ENCODE data around the gene FER. TPM values are rescaled to one million over a fixed set of nuclear protein-coding genes. Genes with fewer than 3 reads are reported as not detected.

Gene FER
- total RNA-seq, 1 experiment from 2014 or later: 16.4 TPM

GRCh38 chr5:108945094-108945493 is 197.4 kb downstream of the FER start:
- no peaks in the 10 kb centered on the region for H3K9me3 ChIP-seq (ENCODE audit: low read depth, low read length, poor library complexity, severe bottlenecking)
- POLR2A ChIA-PET (ENCODE audit: low non-redundant PET): no interaction called here
- intact Hi-C loops (cut with micrococcal nuclease; ENCODE audit: unreplicated experiment): no loop called here
- H3K36me3 ChIP-seq (ENCODE audit: insufficient read depth, low read length, poor library complexity, severe bottlenecking): no peaks in the 10 kb centered on the region
- CTCF ChIA-PET: no interaction called here
- peaks cover 15% of the 10 kb centered on the region for H3K4me1 ChIP-seq (ENCODE audit: insufficient read depth, low read length, poor library complexity, severe bottlenecking)
- no peaks in the 10 kb centered on the region for H3K27me3 ChIP-seq (replicated peaks; ENCODE audit: insufficient read depth, low read depth, low read length, poor library complexity)
- no peak for TF ChIP-seq EZH2 (IDR thresholded peaks at IDR 0.05; ENCODE audit: borderline replicate concordance, low read depth, low read length, poor library complexity, severe bottlenecking)
- TF ChIP-seq CTCF (conservative IDR thresholded peaks at IDR 0.05; ENCODE audit: low read depth, low read length): no peak
- no peak overlapping the region for H3K4me3 ChIP-seq (ENCODE audit: low read depth, low read length, poor library complexity, severe bottlenecking)
- no peak overlapping the region for H3K27ac ChIP-seq (ENCODE audit: low read depth, low read length, poor library complexity, severe bottlenecking)
- DNase-seq (ENCODE audit: low spot score): no peak
- BruUV-seq (replicated peaks): no TSS peak

- H3K27me3 ChIP-seq (replicated peaks; ENCODE audit: insufficient read depth, low read depth, low read length, poor library complexity): no peaks in the 10 kb centered on the region
- H3K4me3 ChIP-seq (ENCODE audit: low read depth, low read length, poor library complexity, severe bottlenecking): no peak overlapping the region
- no peaks in the 10 kb centered on the region for H3K9me3 ChIP-seq (ENCODE audit: low read depth, low read length, poor library complexity, severe bottlenecking)
- CTCF ChIA-PET: no interaction called here
- intact Hi-C loops (cut with micrococcal nuclease; ENCODE audit: unreplicated experiment): no loop called here
- no peak for DNase-seq (ENCODE audit: low spot score)
- H3K27ac ChIP-seq (ENCODE audit: low read depth, low read length, poor library complexity, severe bottlenecking): no peak overlapping the region
- no peaks in the 10 kb centered on the region for H3K36me3 ChIP-seq (ENCODE audit: insufficient read depth, low read length, poor library complexity, severe bottlenecking)
- no TSS peak for BruUV-seq (replicated peaks)
- POLR2A ChIA-PET (ENCODE audit: low non-redundant PET): no interaction called here
- no peak for TF ChIP-seq EZH2 (IDR thresholded peaks at IDR 0.05; ENCODE audit: borderline replicate concordance, low read depth, low read length, poor library complexity, severe bottlenecking)
- no peak for TF ChIP-seq CTCF (conservative IDR thresholded peaks at IDR 0.05; ENCODE audit: low read depth, low read length)
- peaks cover 15% of the 10 kb centered on the region for H3K4me1 ChIP-seq (ENCODE audit: insufficient read depth, low read length, poor library complexity, severe bottlenecking)
These were observed 198.3 kb downstream of the FER start for GRCh38 chr5:108946008-108946407.

GRCh38 chr5:108947164-108947563 is 199.5 kb downstream of the FER start:
- DNase-seq (ENCODE audit: low spot score): no peak
- H3K27ac ChIP-seq (ENCODE audit: low read depth, low read length, poor library complexity, severe bottlenecking): no peak overlapping the region
- TF ChIP-seq EZH2 (IDR thresholded peaks at IDR 0.05; ENCODE audit: borderline replicate concordance, low read depth, low read length, poor library complexity, severe bottlenecking) (no peak), CTCF (conservative IDR thresholded peaks at IDR 0.05; ENCODE audit: low read depth, low read length) (no peak)
- POLR2A ChIA-PET (ENCODE audit: low non-redundant PET): no interaction called here
- no peaks in the 10 kb centered on the region for H3K27me3 ChIP-seq (replicated peaks; ENCODE audit: insufficient read depth, low read depth, low read length, poor library complexity)
- BruUV-seq (replicated peaks): no TSS peak
- no peaks in the 10 kb centered on the region for H3K36me3 ChIP-seq (ENCODE audit: insufficient read depth, low read length, poor library complexity, severe bottlenecking)
- intact Hi-C loops (cut with micrococcal nuclease; ENCODE audit: unreplicated experiment): no loop called here
- CTCF ChIA-PET: no interaction called here
- peaks cover 10% of the 10 kb centered on the region for H3K4me1 ChIP-seq (ENCODE audit: insufficient read depth, low read length, poor library complexity, severe bottlenecking)
- no peaks in the 10 kb centered on the region for H3K9me3 ChIP-seq (ENCODE audit: low read depth, low read length, poor library complexity, severe bottlenecking)
- H3K4me3 ChIP-seq (ENCODE audit: low read depth, low read length, poor library complexity, severe bottlenecking): no peak overlapping the region

Measured in A673 (cell line).